ENCODE data around the gene CRB2.

- TF ChIP-seq CTCF (IDR thresholded peaks at IDR 0.05) (no peak), ZFX (IDR thresholded peaks at IDR 0.05; ENCODE audit: borderline replicate concordance) (no peak)
Measured at GRCh38 chr9:123361086-123361730, 5.2 kb downstream of the CRB2 start.
